Thyroid gland (tissue), 4 donors: ENCODE data around the gene HECW1.

Experiments used
- CTCF ChIP-seq, 6 experiments: fragments of 200-600 bp in 3 of 6; fragments of 450-650 bp in 3 of 6; sonication (generic) in 3 of 6; IDR thresholded peaks; one replicate each; pipeline ENCODE4 v1.5.1; 2016 to 2019; ENCODE audit warnings: antibody characterized with exemption in 6 of 6, mild to moderate bottlenecking in 2 of 6, inconsistent platforms in 1 of 6, moderate library complexity in 1 of 6
- POLR2A ChIP-seq, 2 donors: fragments of 450-650 bp; IDR thresholded peaks; one replicate each; pipeline ENCODE4 v1.6.1; 2017; ENCODE audit warnings: antibody characterized with exemption in 2 of 2, mild to moderate bottlenecking in 2 of 2, moderate library complexity in 1 of 2

GRCh38 chr7:43113622-43114457 lies 1.4 kb downstream of the HECW1 start:
- no peak for TF ChIP-seq CTCF (IDR thresholded peaks at IDR 0.05)
- TF ChIP-seq POLR2A (IDR thresholded peaks at IDR 0.05), result no peak
